Central memory CD8-positive, alpha-beta T cell (primary cell): ENCODE measurements around the gene ZNF141.
"Not testable (repeated sequence)": the region's sequence is repeated elsewhere in the genome, so short reads cannot be mapped to it uniquely, and the experiment has no call there.

Experiments used
- ATAC-seq: fragments of 150-1000 bp; cut with Tn5 transposase; replicated peaks from 2 replicates; pipeline ENCODE4 v1.10.0; 2022; ENCODE audit warnings: mild to moderate bottlenecking, moderate FRiP score, moderate number of reproducible peaks; ENCODE audit not compliant: poor library complexity, severe bottlenecking; ENCODE audit errors: extremely low read depth
- DNase-seq, 2 donors: peaks; one replicate each; pipeline ENCODE4 v3.0.0; 2021; ENCODE audit warnings: low spot score in 2 of 2
- H3K27ac Mint-ChIP-seq: one replicate; pipeline ENCODE4 v1.8.0; 2022; ENCODE audit warnings: low read depth, mild to moderate bottlenecking, moderate library complexity, mixed read lengths
- H3K27me3 Mint-ChIP-seq: one replicate; pipeline ENCODE4 v1.8.0; 2022; ENCODE audit warnings: mixed read lengths
- H3K36me3 Mint-ChIP-seq: one replicate; pipeline ENCODE4 v1.8.0; 2022; ENCODE audit warnings: mild to moderate bottlenecking, moderate library complexity, mixed read lengths; ENCODE audit not compliant: insufficient read depth
- H3K4me1 Mint-ChIP-seq: one replicate; pipeline ENCODE4 v1.8.0; 2022; ENCODE audit warnings: mixed read lengths
- H3K4me3 Mint-ChIP-seq: one replicate; pipeline ENCODE4 v1.8.0; 2022; ENCODE audit warnings: mild to moderate bottlenecking, moderate library complexity, mixed read lengths
- H3K9me3 Mint-ChIP-seq: one replicate; pipeline ENCODE4 v1.8.0; 2022; ENCODE audit warnings: mixed read lengths

Gene ZNF141

DNA sequence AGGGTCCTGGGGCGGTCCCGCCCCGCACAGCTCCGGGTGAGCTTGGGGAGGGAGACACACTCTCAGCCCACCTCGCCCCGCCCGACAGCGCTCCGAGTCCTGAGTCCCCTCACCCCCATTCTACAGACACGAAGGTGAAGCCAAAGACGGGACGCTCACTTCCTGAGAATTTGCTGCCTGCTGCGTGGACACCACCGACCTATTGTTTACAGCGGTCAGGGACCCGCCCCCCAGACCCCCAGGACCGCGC is 796 bp upstream of the ZNF141 start:
- H3K27ac Mint-ChIP-seq, result peak overlapping the region; percentile 98
- H3K36me3 Mint-ChIP-seq, result peaks cover 22% of the 10 kb centered on the region
- DNase-seq (no peak), ATAC-seq (no peak)
- peak overlapping the region; percentile 100 for H3K4me3 Mint-ChIP-seq
- no peaks in the 10 kb centered on the region for H3K27me3 Mint-ChIP-seq
- peaks cover 40% of the 10 kb centered on the region for H3K4me1 Mint-ChIP-seq
- H3K9me3 Mint-ChIP-seq, result peaks cover 4% of the 10 kb centered on the region

DNA sequence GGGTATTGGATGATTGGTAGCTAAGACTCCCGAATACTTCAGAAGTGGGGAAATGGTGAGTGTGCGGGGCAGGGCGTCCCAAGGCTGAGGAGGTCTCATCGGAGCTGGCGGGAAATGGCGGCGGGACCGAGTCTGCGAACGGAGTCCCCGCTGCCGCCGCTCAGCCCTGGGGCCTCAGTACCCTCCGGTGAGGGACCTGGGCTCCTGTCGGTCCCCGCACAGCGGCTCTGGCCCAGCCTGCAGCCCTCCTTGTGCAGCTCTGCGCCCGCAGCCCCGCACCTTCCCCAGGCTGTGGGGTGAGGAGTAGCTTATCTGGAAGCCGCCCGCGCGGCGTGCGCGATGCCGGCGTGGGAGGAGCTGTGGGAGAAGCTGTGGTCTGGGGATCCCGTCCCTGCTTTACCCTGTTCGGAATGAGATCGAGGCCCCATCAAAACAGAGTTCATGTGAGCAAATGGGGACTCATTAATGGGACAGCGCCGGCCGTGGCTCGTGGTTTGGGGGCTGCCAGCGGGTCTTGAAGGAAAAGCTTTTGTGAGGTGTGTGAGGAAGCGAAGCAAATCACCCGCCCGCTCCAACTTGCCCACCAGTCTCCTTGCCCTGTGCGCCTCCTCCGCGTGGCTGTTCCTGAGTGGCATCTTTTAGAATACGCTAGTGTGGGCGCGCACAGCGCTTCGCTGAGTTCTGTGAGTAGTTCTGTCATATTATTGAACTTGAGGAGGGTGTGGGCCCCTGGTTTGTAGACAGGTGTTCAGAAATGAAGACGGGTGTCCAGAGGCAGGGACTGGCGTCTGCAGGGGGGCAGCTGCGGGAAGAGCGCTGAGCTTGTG is 531 bp downstream of the ZNF141 start:
- ATAC-seq, result peak; percentile 48
- Mint-ChIP-seq H3K4me3 (peak overlapping the region; percentile 100), H3K27ac (peak overlapping the region; percentile 98), H3K36me3 (peaks cover 25% of the 10 kb centered on the region), H3K4me1 (peaks cover 40% of the 10 kb centered on the region), H3K9me3 (peaks cover 4% of the 10 kb centered on the region), H3K27me3 (no peaks in the 10 kb centered on the region)
- no peak for DNase-seq

GRCh38 chr4:338759-339097 is 1.1 kb downstream of the ZNF141 start:
- Mint-ChIP-seq H3K4me1 (peaks cover 40% of the 10 kb centered on the region), H3K9me3 (peaks cover 4% of the 10 kb centered on the region), H3K4me3 (peak overlapping the region; percentile 100), H3K36me3 (peaks cover 28% of the 10 kb centered on the region), H3K27ac (peak overlapping the region; percentile 98), H3K27me3 (no peaks in the 10 kb centered on the region)
- ATAC-seq, result no peak
- DNase-seq, result no peak

GRCh38 chr4:340011-340410 is 2.4 kb downstream of the ZNF141 start:
- H3K9me3 Mint-ChIP-seq, result peaks cover 4% of the 10 kb centered on the region
- peaks cover 40% of the 10 kb centered on the region for H3K4me1 Mint-ChIP-seq
- peaks cover 37% of the 10 kb centered on the region for H3K36me3 Mint-ChIP-seq
- DNase-seq (no peak), ATAC-seq (no peak)
- H3K27me3 Mint-ChIP-seq, result no peaks in the 10 kb centered on the region
- H3K27ac Mint-ChIP-seq, result no peak overlapping the region
- H3K4me3 Mint-ChIP-seq, result peak overlapping the region; percentile 100

DNA sequence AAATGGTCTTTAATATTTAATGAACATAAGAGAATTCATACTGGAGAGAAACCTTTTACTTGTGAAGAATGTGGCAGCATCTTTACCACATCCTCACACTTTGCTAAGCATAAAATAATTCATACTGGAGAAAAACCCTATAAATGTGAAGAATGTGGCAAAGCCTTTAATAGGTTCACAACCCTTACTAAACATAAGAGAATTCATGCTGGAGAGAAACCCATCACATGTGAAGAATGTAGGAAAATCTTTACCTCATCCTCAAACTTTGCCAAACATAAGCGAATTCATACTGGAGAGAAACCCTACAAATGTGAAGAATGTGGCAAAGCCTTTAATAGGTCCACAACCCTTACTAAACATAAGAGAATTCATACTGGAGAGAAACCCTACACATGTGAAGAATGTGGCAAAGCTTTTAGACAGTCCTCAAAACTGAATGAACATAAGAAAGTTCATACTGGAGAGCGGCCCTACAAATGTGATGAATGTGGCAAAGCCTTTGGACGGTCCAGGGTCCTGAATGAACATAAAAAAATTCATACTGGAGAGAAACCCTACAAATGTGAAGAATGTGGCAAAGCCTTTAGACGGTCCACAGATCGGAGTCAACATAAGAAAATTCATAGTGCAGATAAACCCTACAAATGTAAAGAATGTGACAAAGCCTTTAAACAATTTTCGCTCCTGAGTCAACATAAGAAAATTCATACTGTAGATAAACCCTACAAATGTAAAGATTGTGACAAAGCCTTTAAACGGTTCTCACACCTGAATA is 35.6 kb downstream of the ZNF141 start:
- Mint-ChIP-seq H3K36me3 (peaks cover 15% of the 10 kb centered on the region), H3K4me1 (no peaks in the 10 kb centered on the region), H3K27me3 (no peaks in the 10 kb centered on the region), H3K27ac (no peak overlapping the region), H3K4me3 (no peak overlapping the region), H3K9me3 (peaks cover 19% of the 10 kb centered on the region)
- no peak for ATAC-seq
- no peak for DNase-seq

DNA sequence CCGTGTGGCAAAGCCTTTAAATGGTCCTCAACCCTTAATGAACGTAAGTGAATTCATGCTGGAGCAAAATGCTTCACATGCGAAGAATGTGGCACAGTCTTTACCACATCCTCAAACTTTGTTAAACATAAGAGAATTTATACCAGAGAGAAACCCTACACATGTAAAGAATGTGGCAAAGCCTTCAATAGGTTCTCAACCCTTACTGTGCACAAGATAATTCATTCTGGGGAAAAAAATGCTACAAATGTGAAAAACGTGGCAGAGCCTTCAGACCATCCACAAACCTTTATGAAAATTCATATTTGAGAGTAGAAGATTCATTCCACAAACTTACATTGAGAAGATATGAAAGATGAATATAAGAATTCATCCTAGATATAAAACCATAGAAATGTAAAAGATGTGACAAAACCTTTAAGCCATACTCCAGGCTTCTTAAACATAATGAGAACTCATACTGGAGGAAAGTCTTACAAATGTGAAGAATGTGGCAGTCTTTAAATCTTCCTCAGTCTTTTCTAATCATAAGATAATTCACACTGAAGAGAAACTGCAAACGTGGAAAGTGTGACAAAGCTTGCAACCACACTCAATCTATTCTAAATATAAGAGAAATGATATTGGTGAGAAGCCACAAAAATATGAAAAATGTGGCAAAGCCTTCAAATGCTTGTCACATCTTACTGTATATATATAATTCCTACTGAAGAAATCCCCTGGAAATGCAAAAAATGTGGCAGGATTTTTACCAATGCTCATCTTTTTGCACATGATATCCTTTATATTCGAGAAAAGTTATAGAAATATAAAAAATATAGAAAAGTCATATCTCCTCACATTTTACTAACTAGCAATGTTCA is 36.9 kb downstream of the ZNF141 start:
- Mint-ChIP-seq H3K27ac (no peak overlapping the region), H3K36me3 (peaks cover 15% of the 10 kb centered on the region), H3K9me3 (peaks cover 13% of the 10 kb centered on the region), H3K4me1 (no peaks in the 10 kb centered on the region), H3K27me3 (no peaks in the 10 kb centered on the region), H3K4me3 (no peak overlapping the region)
- ATAC-seq, result no peak
- no peak for DNase-seq

GRCh38 chr4:384311-385010 is 46.8 kb downstream of the ZNF141 start:
- no peak for ATAC-seq

DNA sequence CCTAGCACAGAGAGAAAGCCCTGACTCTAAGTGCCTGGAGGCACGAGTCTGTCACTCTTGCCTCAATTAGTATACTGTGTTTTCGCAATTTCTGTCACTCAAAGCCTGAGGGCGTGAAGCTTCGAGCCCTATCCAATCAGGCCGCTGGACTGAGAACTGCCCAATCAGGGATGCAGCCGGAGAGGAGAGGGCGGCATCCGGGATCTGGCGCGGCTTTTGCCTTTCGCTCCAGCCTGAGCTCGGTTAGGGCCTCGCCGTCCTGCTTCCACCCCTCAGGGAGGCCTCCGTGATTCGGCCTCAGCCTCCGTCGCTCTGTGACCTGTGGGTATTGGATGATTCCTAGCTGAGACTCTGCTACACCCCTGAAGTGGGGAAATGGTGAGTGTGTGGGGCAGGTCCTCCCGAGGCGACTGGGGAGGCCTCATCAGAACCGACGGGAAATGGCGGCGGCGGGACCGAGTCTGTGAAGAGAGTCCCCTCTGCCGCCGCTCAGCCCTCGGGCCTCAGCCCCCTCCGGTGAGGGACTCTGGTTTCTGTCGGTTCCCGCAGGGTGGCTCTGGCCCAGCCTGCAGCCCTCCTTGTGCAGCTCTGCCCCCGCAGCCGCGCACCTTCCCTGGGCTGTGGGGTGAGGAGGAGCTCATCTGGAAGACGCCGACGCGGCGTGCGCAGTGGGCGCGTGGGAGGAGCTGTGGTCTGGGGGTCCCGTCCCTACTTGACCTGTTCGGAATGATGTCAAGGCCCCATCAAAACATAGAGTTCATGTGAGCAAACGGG is 48.5 kb downstream of the ZNF141 start:
- H3K27ac Mint-ChIP-seq, result no peak overlapping the region
- no peak for ATAC-seq
- H3K4me1 Mint-ChIP-seq, result peaks cover 12% of the 10 kb centered on the region
- H3K4me3 Mint-ChIP-seq, result no peak overlapping the region
- no peak for DNase-seq
- no peaks in the 10 kb centered on the region for H3K27me3 Mint-ChIP-seq
- peaks cover 21% of the 10 kb centered on the region for H3K9me3 Mint-ChIP-seq
- H3K36me3 Mint-ChIP-seq, result peaks cover 3% of the 10 kb centered on the region

More at GRCh38 chr4:384311-385010, 46.8 kb downstream of the ZNF141 start:
- Mint-ChIP-seq H3K4me3 (no peak overlapping the region), H3K27ac (peak overlapping the region; percentile 39), H3K27me3 (no peaks in the 10 kb centered on the region), H3K36me3 (peaks cover 3% of the 10 kb centered on the region), H3K4me1 (peaks cover 12% of the 10 kb centered on the region), H3K9me3 (peaks cover 20% of the 10 kb centered on the region)
- DNase-seq, result no peak

DNA sequence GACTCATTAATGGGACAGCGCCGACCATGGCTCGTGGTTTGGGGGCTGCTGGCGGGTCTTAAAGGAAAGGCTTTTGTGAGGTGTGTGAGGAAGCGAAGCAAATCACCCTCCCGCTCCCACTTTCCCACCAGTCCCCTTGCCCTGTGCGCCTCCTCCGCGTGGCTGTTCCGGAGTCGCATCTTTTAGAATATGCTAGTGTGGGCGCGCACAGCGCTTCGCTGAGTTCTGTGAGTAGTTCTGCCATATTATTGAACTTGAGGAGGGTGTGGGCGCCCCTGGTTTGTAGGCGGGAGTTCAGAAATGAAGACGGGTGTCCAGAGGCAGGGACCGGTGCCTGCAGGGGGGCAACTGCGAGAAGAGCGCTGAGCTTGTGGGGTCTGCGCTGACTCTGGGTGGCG is 49.1 kb downstream of the ZNF141 start:
- Mint-ChIP-seq H3K4me3 (no peak overlapping the region), H3K27ac (no peak overlapping the region), H3K27me3 (no peaks in the 10 kb centered on the region), H3K4me1 (peaks cover 12% of the 10 kb centered on the region), H3K9me3 (peaks cover 21% of the 10 kb centered on the region), H3K36me3 (peaks cover 3% of the 10 kb centered on the region)
- DNase-seq (no peak), ATAC-seq (no peak)

- no peak overlapping the region for H3K4me3 Mint-ChIP-seq
- H3K27me3 Mint-ChIP-seq, result no peaks in the 10 kb centered on the region
- no peaks in the 10 kb centered on the region for H3K4me1 Mint-ChIP-seq
- ATAC-seq (no peak), DNase-seq (no peak)
- peaks cover 43% of the 10 kb centered on the region for H3K9me3 Mint-ChIP-seq
- no peak overlapping the region for H3K27ac Mint-ChIP-seq
- H3K36me3 Mint-ChIP-seq, result no peaks in the 10 kb centered on the region
These were observed 66.4 kb downstream of the ZNF141 start for GRCh38 chr4:404006-404405.

DNA sequence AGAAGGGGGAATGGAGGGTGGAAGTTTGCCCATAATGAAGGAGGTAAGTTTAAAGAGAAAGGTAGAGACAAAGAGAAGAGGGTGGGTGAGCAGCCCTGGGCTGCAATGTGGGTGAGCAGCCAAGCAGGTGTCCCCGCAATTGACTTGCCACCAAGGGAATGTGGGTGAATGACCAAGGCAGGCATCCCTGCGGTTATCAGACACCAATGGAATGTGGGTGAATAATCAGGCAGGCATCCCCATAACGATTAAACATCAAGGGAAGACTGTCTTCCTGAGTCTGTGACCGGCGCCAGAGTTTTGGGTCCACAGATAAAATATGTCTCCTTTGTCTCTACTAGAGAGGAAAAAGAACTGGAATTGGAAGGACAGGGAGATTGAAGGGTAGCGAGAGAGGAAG is 70.7 kb downstream of the ZNF141 start:
- H3K9me3 Mint-ChIP-seq, result peaks cover 51% of the 10 kb centered on the region
- H3K36me3 Mint-ChIP-seq, result not testable (repeated sequence)

More for the DNA sequence above, 70.7 kb downstream of the ZNF141 start:
- not testable (repeated sequence) for H3K27ac Mint-ChIP-seq, H3K4me1 Mint-ChIP-seq, ATAC-seq, H3K27me3 Mint-ChIP-seq, H3K4me3 Mint-ChIP-seq, DNase-seq
